HG03354 (cell line): ENCODE results near the gene LAIR2.

Experiments
- ATAC-seq: cut with Tn5 transposase; IDR thresholded peaks from one replicate; pipeline ENCODE4 v1.9.1; 2021; ENCODE audit warnings: mild to moderate bottlenecking; ENCODE audit not compliant: unreplicated experiment, poor library complexity, severe bottlenecking

LAIR2 gene, protein sequence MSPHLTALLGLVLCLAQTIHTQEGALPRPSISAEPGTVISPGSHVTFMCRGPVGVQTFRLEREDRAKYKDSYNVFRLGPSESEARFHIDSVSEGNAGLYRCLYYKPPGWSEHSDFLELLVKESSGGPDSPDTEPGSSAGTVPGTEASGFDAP

DNA sequence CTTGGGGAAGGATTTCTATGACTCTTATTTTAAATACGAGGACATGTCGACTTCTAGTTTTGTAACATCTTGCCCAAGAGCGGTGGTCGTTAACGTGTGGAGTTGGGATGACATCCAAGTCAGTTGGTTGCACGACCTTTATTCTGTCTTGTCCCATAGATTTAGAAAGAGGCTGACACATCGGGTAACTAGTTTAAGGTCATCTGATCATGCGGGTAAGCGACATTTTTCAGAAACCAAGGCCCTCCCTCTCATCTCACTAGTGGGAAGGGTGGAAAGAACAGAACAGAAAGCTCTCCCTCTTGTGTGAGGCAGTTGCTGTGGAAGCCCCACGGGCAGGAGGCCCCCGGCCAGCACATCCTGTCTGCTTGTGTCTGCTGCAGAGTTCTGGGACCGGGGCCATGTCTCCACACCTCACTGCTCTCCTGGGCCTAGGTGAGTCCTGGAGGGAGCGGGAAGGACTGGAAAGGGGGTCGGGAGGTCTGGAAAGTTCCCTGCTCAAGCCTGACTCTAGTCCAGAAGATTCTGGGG is at the start of gene LAIR2:
Gene LAIR2 (plus strand): TSS at position 314 of the 531 bp plus-strand sequence. CDS start 88 bp downstream, at position 402.
- ATAC-seq, result no peak

DNA sequence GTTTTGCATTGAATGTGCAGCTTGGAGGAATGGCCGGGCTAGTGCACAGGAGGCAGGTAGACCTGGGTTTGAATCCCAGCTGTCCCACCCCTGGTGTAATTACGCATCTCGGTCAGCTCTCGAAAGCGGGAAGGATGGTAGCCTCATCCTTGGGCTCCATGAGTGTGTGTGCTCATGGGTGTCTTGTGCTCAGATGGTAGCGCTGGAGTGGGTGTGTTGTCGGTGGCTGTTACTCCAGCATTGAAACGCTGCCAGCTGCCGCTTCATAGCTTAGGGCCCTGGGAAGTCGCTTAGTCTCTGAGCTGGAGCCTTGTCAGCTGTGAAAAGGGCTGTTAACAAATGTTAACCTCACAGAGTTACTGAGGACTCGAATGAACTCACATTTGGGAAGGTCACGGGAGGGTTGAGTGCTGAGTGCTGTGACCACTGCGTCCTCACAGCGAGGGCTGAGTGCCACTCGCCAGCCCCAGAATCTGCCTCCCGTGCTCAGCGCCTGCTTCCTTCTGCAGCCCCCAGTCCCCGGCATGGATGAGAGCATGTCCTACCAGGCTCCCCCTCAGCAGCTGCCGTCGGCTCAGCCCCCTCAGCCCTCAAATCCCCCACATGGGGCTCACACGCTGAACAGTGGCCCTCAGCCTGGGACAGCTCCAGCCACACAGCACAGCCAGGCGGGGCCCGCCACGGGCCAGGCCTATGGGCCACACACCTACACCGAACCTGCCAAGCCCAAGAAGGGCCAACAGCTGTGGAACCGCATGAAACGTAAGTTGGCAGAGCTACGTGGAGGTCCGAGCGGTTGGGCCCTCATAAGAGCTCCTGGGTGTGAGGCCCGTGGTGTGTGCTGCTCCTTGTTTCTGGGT is 48.5 kb upstream of the LAIR2 start:
- ATAC-seq, result no peak

DNA sequence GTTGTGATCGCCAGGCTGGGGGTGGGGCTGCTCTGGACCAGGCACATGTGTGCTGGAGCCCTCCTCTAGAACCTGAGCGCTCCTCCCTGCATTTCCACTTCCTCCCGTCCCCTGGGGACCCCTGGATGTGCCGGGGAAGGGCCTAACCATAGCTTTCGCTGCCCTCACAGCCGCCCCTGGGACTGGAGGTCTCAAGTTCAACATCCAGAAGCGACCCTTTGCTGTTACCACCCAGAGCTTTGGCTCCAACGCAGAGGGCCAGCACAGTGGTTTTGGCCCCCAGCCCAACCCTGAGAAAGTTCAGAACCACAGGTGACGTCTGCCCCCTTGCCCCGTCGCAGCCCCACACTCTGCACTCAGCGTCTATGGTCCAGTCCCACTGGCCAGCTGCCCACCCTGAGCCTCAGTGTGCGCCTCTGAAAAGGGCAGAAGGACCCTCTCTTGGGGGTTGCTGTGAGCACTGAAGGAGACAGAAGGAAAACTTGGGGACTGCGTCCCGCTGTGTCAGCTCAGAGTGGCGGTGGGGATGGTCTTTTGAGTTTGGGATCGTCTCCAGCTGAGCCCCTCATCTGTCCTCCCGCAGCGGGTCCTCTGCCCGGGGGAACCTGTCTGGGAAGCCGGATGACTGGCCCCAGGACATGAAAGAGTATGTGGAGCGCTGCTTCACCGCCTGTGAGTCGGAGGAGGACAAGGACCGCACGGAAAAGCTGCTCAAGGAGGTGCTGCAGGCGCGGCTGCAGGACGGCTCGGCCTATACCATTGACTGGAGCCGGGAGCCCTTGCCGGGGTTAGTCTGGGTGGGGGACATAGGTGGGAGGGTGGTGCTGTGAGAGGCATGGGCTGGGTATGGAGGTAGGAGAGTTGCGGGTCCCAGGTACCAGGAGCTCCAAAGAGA is 47.6 kb upstream of the LAIR2 start:
- no peak for ATAC-seq

DNA sequence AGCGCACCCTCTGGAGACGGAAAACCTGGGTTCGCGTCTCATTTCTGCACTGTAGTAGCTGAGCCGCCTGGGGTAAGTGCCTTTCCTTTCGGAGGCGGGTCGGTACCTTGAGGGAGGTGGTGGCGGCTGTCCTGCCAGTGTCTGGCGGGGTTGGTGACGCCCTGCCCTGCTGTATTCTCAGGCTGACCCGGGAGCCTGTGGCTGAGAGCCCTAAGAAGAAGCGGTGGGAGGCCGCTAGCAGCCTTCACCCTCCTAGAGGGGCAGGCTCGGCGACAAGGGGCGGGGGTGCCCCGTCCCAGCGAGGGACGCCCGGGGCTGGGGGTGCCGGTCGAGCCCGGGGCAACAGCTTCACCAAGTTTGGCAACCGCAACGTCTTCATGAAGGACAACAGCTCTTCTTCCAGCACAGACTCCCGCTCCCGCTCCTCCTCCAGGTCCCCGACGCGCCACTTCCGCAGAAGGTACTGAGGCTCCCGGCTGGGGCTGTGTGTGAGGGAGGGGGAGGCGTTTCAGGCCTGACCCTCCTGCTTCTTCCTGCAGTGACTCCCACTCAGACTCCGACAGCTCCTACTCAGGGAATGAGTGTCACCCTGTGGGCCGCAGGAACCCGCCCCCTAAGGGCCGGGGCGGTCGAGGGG is 46.7 kb upstream of the LAIR2 start:
- no peak for ATAC-seq

DNA sequence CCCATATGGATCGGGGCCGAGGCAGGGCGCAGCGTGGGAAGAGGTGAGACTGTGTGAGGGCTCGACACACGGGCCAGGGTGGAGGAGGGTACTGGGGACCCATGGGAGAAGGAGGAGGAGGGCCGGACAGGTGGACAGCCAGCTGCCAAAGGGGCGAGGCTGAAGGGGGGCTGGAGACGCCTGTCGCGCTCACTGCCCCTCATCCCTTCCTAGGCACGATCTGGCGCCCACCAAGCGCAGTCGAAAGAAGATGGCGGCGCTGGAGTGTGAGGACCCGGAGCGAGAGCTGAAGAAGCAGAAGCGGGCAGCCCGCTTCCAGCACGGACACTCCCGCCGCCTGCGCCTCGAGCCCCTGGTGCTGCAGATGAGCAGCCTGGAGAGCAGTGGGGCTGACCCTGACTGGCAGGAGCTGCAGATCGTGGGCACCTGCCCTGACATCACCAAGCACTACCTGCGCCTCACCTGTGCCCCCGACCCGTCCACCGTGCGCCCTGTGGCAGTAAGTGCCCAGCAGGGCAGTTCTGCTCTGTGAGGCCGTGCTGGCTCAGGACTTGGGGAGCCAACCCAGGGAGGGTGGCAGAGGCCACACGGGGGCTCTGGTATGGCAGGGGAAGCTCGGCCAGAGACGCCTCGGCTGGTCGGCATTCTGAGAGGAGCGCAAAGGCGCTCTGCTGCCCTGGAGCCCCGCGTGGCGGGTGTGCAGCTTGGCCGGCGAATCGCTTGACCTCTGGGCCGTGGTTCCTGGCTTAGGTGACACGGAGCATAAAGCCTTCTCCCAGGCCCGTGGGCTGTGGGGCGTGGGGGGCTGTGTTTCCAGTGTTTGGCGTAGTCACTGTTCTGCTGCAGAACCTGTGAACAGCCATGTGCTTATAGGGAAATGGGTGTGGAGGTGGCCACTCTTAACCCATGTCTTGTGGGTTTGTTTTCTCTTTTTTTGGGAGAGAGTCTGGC is 45.9 kb upstream of the LAIR2 start:
- ATAC-seq, result no peak

DNA sequence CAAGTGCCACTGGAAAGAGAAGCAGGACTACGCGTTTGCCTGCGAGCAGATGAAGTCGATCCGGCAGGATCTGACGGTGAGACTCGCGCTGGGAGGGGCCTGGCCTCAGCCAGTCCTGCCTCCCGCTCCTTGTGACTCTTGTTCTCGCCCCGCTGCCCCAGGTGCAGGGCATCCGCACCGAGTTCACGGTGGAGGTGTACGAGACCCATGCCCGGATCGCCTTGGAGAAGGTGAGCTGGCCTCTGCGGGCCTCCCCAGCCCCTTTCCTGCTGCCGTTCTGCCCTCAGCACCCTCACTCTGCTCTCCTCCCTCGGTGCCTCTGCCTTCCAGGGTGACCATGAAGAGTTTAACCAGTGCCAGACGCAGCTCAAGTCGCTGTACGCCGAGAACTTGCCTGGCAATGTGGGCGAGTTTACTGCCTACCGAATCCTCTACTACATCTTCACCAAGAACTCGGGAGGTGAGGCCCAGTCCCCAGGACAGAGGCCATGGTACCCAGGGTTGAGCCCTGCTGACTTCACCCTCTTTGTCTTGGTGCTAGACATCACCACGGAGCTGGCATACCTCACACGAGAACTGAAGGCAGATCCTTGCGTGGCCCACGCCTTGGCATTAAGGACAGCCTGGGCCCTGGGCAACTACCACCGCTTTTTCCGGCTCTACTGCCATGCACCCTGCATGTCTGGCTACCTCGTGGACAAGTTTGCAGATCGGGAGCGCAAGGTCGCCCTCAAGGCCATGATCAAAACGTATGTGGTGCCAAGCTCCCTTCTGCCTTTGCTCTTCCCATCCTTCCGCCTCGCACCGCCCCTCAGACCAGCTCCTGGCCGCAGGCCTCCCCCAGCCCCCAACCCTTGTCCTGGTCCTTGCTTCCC is 44.6 kb upstream of the LAIR2 start:
- no peak for ATAC-seq

DNA sequence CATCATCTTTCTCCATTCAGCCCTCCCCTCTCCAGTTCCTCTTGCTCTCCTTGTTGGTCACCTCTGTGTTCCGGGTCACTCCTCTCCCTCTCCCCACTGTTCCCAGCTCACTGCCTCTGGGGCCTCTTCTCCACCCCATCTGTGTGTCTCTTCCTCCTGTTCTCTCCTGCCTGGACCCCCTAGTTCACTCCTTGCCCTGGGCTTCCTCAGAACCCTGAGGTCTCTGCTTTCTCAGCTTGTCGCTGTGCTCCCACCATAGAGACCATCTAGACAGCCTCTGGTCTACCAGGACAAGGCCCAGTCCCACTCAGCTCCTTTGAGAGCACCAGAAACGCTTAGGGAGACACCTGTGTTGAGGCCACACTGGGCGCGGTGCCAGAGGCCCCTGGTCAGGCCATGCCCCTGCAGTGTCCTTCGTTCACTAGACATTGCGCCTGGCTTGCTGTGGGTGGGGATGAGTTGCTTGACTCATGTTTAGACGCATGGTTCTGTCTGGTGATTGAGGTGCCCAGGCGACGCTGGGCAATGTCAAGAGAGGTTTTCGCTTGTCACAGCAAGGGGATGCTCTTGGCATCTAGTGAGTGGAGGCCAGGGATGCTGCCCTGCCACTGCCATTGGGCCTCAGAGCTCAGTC is 43.9 kb upstream of the LAIR2 start:
- no peak for ATAC-seq

DNA sequence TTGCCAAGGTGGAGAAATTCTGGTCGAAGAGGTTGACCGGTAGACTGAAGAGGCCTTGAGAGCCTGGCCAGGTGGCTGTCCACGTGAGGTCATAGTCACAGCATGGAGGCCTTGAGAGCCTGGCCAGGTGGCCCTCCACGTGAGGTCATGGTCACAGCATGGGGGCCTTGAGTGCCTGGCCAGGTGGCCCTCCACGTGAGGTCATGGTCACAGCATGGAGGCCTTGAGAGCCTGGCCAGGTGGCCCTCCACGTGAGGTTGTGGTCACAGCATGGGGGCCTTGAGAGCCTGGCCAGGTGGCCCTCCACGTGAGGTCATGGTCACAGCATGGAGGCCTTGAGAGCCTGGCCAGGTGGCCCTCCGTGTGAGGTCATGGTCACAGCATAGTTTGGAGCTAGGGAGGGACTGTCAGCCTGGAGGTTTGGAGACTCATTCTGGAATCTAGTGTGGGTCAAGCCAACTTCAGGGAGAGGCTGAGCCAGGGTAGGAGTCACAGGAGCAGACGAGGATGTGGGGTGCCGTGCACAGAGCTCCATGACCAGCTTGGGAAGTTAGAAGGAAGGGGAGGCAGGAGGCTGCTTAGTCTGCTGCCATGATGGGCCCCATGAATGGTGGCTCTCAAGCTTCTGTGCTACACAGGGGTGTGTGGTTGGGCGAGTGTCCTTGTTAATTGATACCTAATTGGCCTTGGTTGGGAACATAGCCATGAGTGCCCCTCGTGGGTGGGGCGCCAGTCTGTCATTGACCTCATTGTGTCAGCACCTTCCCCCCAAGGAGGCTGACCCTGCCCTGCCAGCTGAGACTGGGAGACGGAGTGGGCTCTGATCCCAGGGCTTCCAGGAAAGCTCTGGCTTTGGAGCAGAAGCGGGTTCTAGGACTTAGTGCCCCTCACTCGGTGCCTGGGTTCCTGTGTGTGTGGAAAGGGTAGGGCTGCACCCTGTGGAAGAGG is 43.1 kb upstream of the LAIR2 start:
- no peak for ATAC-seq

DNA sequence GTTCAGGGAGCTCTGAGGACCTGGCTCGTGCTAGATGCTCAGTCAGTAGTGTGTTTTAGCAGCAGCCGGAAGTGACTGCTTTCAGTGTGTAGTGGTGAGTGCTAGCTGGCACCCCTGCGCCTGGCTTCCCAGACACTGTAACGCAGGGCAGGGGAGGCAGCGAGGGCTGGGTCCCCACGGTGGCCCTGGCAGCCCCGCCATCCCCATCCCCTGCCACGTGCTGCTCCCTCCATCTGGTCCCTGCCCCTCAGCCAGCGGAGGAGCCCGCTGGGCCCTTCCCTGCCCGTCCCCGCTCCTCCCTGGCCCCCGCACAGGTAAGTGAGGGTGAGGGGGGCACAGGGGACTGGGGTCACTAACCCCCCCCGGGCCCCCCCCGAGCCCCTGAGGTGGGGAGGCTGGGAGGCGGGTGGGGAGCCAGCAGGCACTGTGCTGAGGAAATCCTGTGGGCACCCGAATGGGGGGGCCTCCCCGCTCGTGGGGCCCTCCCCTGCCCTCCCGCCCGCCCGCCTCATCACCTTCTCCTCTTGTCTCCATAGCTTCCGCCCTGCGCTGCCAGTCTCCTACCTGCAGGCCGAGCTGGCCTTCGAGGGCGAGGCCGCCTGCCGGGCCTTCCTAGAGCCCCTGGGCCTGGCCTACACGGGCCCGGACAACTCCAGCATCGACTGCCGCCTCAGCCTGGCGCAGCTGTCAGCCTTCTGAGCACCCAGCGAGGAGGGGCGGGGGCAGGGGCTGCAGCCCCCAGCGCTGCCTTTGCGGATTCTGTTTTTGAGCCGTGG is 42.2 kb upstream of the LAIR2 start:
- no peak for ATAC-seq

DNA sequence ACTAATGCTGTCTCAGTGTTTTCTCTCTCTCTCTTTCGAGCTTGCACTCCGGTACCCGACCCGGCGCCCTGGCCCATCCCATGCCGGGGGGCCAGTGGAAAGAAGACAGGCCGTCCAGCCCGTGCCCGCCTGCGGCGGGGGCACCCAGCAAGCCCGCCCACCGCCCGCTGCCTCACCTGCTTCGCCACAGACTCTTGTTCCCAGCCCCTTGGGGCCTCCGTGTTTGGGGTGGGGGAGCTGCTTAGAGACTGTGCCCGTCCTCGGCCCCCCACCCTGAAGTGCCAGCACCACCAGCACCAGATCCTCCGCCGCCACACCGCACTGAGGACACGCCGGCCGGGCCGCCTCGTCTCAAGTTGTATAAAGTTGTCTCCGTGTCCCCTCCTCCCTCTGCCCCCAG is 41.4 kb upstream of the LAIR2 start:
- ATAC-seq, result no peak

DNA sequence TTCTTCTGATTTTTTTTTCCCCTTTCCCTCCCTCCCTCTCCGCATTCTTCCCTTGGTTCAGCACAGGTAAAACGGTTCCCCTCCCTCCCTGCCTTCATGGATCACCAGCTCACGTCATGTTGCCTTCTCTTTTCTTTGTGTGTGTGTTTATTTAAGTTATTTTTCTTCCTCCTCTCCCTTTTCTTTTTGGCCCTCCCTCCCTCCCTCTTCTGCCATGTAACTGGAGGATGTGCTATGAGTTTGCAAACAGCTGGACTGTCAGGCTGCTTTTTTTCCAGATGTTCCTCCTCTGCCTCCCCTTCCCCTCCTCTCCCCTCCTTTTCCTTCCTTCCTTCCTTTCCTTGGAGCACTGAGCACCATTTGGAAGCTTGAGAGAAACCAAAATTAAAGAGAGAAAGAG is 41.0 kb upstream of the LAIR2 start:
- ATAC-seq, result no peak

DNA sequence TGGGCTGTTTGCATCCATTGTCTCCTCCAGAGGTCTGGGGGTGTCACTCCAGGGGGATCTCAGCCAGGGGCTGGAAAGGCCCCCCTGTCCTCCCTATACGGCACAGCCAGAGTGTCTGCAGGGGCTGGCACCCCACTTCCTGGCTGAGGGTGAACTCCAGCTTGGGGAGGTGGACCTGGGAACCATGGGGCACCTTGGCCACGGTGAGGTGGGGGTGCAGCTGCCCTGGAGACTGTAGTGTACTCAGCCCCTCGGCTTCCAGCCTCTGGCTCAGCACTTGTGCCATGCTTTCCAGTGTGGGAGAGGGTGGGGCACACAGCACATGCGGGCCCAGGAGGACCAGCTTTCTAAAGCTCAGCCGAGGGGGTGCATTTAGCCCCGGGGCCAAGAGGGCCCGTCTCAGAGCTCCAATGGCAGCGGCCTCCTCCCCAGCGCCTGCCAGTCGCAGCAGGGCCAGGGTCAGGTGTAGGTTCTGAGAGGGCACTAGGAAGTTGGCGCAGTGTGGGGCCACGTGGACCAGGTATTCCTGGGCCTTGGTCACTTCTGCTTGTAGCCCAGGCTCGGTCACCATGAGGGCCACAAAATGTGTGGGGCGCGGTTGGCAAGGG is 40.5 kb upstream of the LAIR2 start:
- no peak for ATAC-seq

DNA sequence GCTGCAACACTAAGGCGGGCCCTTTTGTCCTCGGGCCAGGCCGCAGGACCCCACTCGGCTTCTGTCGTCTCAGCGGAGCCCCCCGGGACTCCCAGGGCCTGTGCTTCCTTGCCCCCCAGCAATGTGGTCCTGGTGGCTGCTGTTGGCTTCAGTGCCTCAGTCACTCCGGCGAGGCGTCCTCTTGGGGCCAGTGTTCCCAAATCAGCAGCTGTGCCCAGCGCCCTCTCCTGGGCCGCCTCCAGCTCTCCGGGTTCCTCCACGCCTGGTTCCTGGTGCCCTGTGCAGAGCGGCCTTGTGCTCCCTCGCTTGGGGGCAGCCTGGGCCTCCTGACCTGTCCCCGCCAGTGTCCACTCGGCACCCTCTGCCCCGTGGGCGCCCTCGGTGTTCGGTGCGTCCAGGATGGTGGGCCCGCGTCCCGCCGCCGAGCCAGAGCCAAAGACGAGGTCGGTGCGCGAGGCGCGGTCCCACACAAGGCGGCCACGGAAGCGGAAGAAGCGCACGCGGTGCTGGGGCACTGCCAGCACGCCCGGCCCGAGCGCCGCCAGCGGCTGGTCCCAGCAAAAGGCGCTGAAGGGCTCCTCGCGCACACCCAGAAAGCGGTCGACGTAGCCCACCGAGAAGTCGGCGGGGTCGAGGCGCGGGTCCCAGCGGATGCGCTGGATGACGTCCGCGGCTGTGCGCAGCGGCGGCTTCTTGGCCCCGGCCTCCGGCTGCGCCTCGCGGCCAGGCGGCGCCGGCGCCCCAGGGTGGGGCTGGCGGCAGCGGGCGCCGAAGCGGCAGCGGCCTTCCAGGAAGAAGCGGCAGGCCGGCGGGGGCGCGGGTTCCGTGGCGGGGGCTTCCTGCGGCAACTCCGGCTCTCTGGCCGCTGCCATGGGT is 39.7 kb upstream of the LAIR2 start:
- peak; percentile 21 for ATAC-seq

DNA sequence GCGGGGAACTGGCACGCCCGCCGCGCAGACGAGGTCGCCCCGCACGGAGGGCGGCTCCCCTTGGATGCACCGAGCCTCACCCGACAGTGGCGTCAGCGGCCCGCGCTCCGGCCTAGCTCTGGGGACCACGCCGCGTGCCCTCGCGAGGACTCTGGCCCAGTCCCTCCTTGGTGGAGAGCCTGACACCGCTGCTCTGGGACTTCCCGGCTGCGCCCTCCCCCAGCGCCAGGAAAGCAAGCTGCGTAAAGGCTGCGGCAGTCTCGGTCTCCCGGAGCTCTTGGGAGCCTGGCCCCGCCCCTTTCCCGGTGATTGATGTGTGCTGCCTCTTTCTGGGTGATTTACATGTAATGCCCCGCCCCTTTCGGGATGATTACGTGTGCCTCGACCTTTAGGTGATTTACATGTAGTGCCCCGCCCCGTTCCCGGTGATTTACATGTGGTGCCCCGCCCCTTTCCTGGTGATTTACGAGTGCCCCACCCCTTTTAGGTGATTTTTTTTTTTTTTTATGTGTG is 39.0 kb upstream of the LAIR2 start, which contains the start of gene LENG9:
Gene LENG9 (minus strand): TSS at position 248 of the 513 bp plus-strand sequence. CDS start 252 bp downstream, outside the sequence.
- peak; percentile 65 for ATAC-seq
